SK-N-SH (cell line): ENCODE data around the gene PTK7. TPM values are rescaled to one million over a fixed set of nuclear protein-coding genes. Genes with fewer than 3 reads are reported as not detected.
A peak's percentile ranks its signal among the peaks of the same experiment; 100 is the strongest.

Source experiments
- CTCF ChIA-PET: fragments of 300-600, 350-600 bp; formaldehyde crosslinking; extraction: SDS; loops from one replicate; lab custom pipeline; 2021; lab: Yijun Ruan, JAX
- POLR2A ChIA-PET: fragments of 350-600 bp; sonication (Branson Sonifier 250); formaldehyde crosslinking; extraction: SDS; loops from one replicate; lab custom pipeline; 2020; ENCODE audit warnings: antibody characterized with exemption, inconsistent platforms; lab: Yijun Ruan, JAX
- DNase-seq: peaks from one replicate; pipeline ENCODE4 v3.0.0; 2012
- H2AFZ ChIP-seq: fragments of 200-600 bp; sonication (generic); 2 replicates; pipeline ENCODE4 v1.8.1; 2016; ENCODE audit warnings: antibody characterized with exemption, mild to moderate bottlenecking, low read depth
- H3F3A ChIP-seq: fragments of 200-600 bp; sonication (generic); replicated peaks from 2 replicates; pipeline ENCODE3; 2016; ENCODE audit warnings: antibody characterized with exemption, mild to moderate bottlenecking; ENCODE audit not compliant: insufficient read depth
- H3K27ac ChIP-seq, 2 experiments: fragments of 200-500 bp in 1 of 2; fragments of 200-600 bp in 1 of 2; sonication (Bioruptor generic) in 1 of 2; sonication (generic), shearing (Covaris generic) in 1 of 2; 2 replicates each; pipeline versions ENCODE4 v1.5.1 to v1.6.1; 2014 to 2016; ENCODE audit warnings: low read depth in 2 of 2, inconsistent platforms in 1 of 2, low read length in 1 of 2, mild to moderate bottlenecking in 1 of 2, mixed read lengths in 1 of 2
- H3K27me3 ChIP-seq: fragments of 200-600 bp; sonication (generic), shearing (Covaris generic); 2 replicates; pipeline ENCODE4 v1.6.1; 2016; ENCODE audit warnings: mixed run types; ENCODE audit not compliant: insufficient read depth
- H3K36me3 ChIP-seq, 2 experiments: fragments of 200-500 bp in 1 of 2; fragments of 200-600 bp in 1 of 2; sonication (Bioruptor generic) in 1 of 2; sonication (generic) in 1 of 2; replicated peaks in 1 of 2; 2 replicates each; pipeline versions ENCODE3 to v1.5.1; 2014 to 2016; ENCODE audit warnings: low read length in 1 of 2, mild to moderate bottlenecking in 1 of 2; ENCODE audit not compliant: insufficient read depth in 2 of 2, control insufficient read depth in 1 of 2
- H3K4me1 ChIP-seq, 2 experiments: fragments of 200-500 bp in 1 of 2; fragments of 200-600 bp in 1 of 2; sonication (Bioruptor generic) in 1 of 2; sonication (generic), shearing (Covaris generic) in 1 of 2; 2 replicates each; pipeline versions ENCODE4 v1.5.1 to v1.6.1; 2014 to 2016; ENCODE audit warnings: low read depth in 1 of 2, low read length in 1 of 2, mixed run types in 1 of 2; ENCODE audit not compliant: insufficient read depth in 2 of 2, control insufficient read depth in 1 of 2
- H3K4me2 ChIP-seq: fragments of 200-600 bp; sonication (generic), shearing (Covaris generic); 2 replicates; pipeline ENCODE4 v1.6.1; 2017; ENCODE audit warnings: mixed run types
- H3K4me3 ChIP-seq, 2 experiments: fragments of 200-500 bp in 1 of 2; fragments of 200-600 bp in 1 of 2; sonication (Bioruptor generic) in 1 of 2; sonication (generic), shearing (Covaris generic) in 1 of 2; 2 replicates each; pipeline versions ENCODE4 v1.5.1 to v1.8.1; 2014 to 2016; ENCODE audit warnings: low read depth in 2 of 2, inconsistent platforms in 1 of 2, low read length in 1 of 2, mild to moderate bottlenecking in 1 of 2, mixed read lengths in 1 of 2, moderate library complexity in 1 of 2
- H3K79me2 ChIP-seq: fragments of 200-600 bp; sonication (generic); 2 replicates; pipeline ENCODE4 v1.8.1; 2017; ENCODE audit warnings: mild to moderate bottlenecking; ENCODE audit not compliant: insufficient read depth
- H3K9ac ChIP-seq: fragments of 200-600 bp; sonication (generic); 2 replicates; pipeline ENCODE4 v1.6.1; 2017; ENCODE audit warnings: mixed run types
- H3K9me2 ChIP-seq: fragments of 200-600 bp; sonication (generic); 2 replicates; pipeline ENCODE4 v1.6.1; 2017; ENCODE audit warnings: mixed run types
- H3K9me3 ChIP-seq: fragments of 200-600 bp; sonication (generic); 2 replicates; pipeline ENCODE4 v1.6.1; 2017; ENCODE audit warnings: mixed run types, mild to moderate bottlenecking, moderate library complexity
- H4K20me1 ChIP-seq: fragments of 200-600 bp; sonication (generic); 2 replicates; pipeline ENCODE4 v1.6.1; 2017; ENCODE audit warnings: mild to moderate bottlenecking, mixed run types; ENCODE audit not compliant: insufficient read depth
- CHD2 ChIP-seq: fragments of 150-350 bp; IDR thresholded peaks from 2 replicates; pipeline ENCODE4 v1.6.1; 2018; ENCODE audit warnings: low read length; ENCODE audit not compliant: partially characterized antibody
- ELF1 ChIP-seq: IDR thresholded peaks from 2 replicates; pipeline ENCODE4 v1.4.0; 2012
- EP300 ChIP-seq, 2 experiments: IDR thresholded peaks; 2 replicates each; pipeline versions ENCODE4 v1.4.0 to v1.6.1; 2012; ENCODE audit warnings: borderline replicate concordance in 1 of 2, low read depth in 1 of 2, low read length in 1 of 2
- FOXJ3 ChIP-seq: sonication (generic); formaldehyde crosslinking; IDR thresholded peaks from 2 replicates; pipeline ENCODE4 v1.5.1; 2020; ENCODE audit warnings: mild to moderate bottlenecking, missing genetic modification reagents
- GABPA ChIP-seq: IDR thresholded peaks from 2 replicates; pipeline ENCODE4 v1.4.0; 2012; ENCODE audit warnings: low read depth, mild to moderate bottlenecking
- GATA2 ChIP-seq: sonication (generic); formaldehyde crosslinking; IDR thresholded peaks from 2 replicates; pipeline ENCODE4 v1.5.0; 2020; ENCODE audit warnings: mild to moderate bottlenecking, missing genetic modification reagents
- IRF3 ChIP-seq: fragments of 150-350 bp; IDR thresholded peaks from 2 replicates; pipeline ENCODE4 v1.6.1; 2016; ENCODE audit warnings: mild to moderate bottlenecking, low read depth, low read length
- MAX ChIP-seq: IDR thresholded peaks from 2 replicates; pipeline ENCODE4 v1.4.0; 2012; ENCODE audit warnings: low read depth
- MEF2A ChIP-seq: IDR thresholded peaks from 2 replicates; pipeline ENCODE4 v1.4.0; 2012; ENCODE audit warnings: low read depth, borderline replicate concordance
- MXI1 ChIP-seq: IDR thresholded peaks from 2 replicates; pipeline ENCODE4 v1.6.1; 2012; ENCODE audit warnings: mild to moderate bottlenecking, low read depth, low read length, improper control_type of control experiment
- NFIC ChIP-seq: IDR thresholded peaks from 2 replicates; pipeline ENCODE4 v1.4.0; 2012; ENCODE audit warnings: borderline replicate concordance
- PBX3 ChIP-seq: IDR thresholded peaks from 2 replicates; pipeline ENCODE4; 2012
- POLR2AphosphoS5 ChIP-seq: IDR thresholded peaks from 2 replicates; pipeline ENCODE4 v1.6.1; 2012; ENCODE audit warnings: low read depth, low read length
- RAD21 ChIP-seq: IDR thresholded peaks from 2 replicates; pipeline ENCODE4 v1.6.1; 2012; ENCODE audit warnings: mild to moderate bottlenecking, low read length
- RFX5 ChIP-seq: IDR thresholded peaks from 2 replicates; pipeline ENCODE4 v1.6.1; 2012; ENCODE audit warnings: mild to moderate bottlenecking, improper control_type of control experiment, low read length
- RXRA ChIP-seq: IDR thresholded peaks from 2 replicates; pipeline ENCODE4 v1.4.0; 2012; ENCODE audit warnings: low read depth, mild to moderate bottlenecking, borderline replicate concordance
- SIN3A ChIP-seq: IDR thresholded peaks from 2 replicates; pipeline ENCODE4 v1.6.1; 2012; ENCODE audit warnings: low read depth, mild to moderate bottlenecking, low read length, moderate library complexity, borderline replicate concordance
- SMC3 ChIP-seq: IDR thresholded peaks from 2 replicates; pipeline ENCODE4 v1.6.1; 2012; ENCODE audit warnings: low read depth, low read length, improper control_type of control experiment
- TEAD4 ChIP-seq: IDR thresholded peaks from 2 replicates; pipeline ENCODE4 v1.4.0; 2012; ENCODE audit warnings: mild to moderate bottlenecking, borderline replicate concordance; ENCODE audit not compliant: insufficient read depth
- USF1 ChIP-seq: IDR thresholded peaks from 2 replicates; pipeline ENCODE4 v1.4.0; 2012; ENCODE audit warnings: low read depth, borderline replicate concordance
- YY1 ChIP-seq: IDR thresholded peaks from 2 replicates; pipeline ENCODE4 v1.4.0; 2012; ENCODE audit warnings: low read depth, mild to moderate bottlenecking
- ZBTB33 ChIP-seq: IDR thresholded peaks from 2 replicates; pipeline ENCODE4 v1.4.0; 2012; ENCODE audit warnings: low read depth, borderline replicate concordance
- WGBS: methylation state at CpG from one replicate; pipeline ENCODE4 v1.1.6; 2017; ENCODE audit warnings: low lambda C conversion rate; 5-methylcytosine and 5-hydroxymethylcytosine counted together
- polyA plus RNA-seq, 3 experiments: library from polyadenylated mRNA; depleted of rRNA; stranded (reverse); fragments of >200 nt; gene quantifications; 2 replicates each; pipeline ENCODE4 v1.2.3, GENCODE V29; 2012

The PTK7 gene
- polyA plus RNA-seq, 1 of the 3 experiments (the other 2 are of a cell fraction) = 105 TPM

GRCh38 chr6:43174263-43175112 lies 98.4 kb downstream of the PTK7 start (continued):
- no peak for TF ChIP-seq ZBTB33
- no peak for TF ChIP-seq RAD21
- peak; percentile 39; the same call in 1 of the 2 replicates for TF ChIP-seq GABPA
- TF ChIP-seq EP300 (IDR thresholded peaks at IDR 0.05; ENCODE audit: borderline replicate concordance in 1 of 2, low read depth in 1 of 2, low read length in 1 of 2) = 0 out of 4 replicates have a peak, but pooled peaks of 1 of the 2 experiments have one; percentile 7
- 0 out of 2 replicates have a peak, but pooled peaks have one; percentile 43 for TF ChIP-seq TEAD4
- TF ChIP-seq SMC3 = no peak
- TF ChIP-seq PBX3 = peak; percentile 87
- no peak for TF ChIP-seq MEF2A
- no peak for TF ChIP-seq FOXJ3 (CRISPR knock-in tag)
- TF ChIP-seq RXRA = no peak
- TF ChIP-seq POLR2AphosphoS5 = no peak

GRCh38 chr6:43175676-43176422 lies 99.7 kb downstream of the PTK7 start:
- 87% methylated on average over 10 of the region's 11 CpGs for WGBS
- Histone ChIP-seq H3K9me2 (no peaks in the 10 kb centered on the region), H3K79me2 (peaks cover 44% of the 10 kb centered on the region), H3F3A (peaks cover 7% of the 10 kb centered on the region), H3K36me3 (peaks cover 19 to 51% of the 10 kb centered on the region in 2 experiments), H3K27ac (peak overlapping the region in 1 of 2 experiments; percentile 91; a peak in 1 of 4 replicates), H2AFZ (no peak overlapping the region), H3K4me2 (no peak overlapping the region), H4K20me1 (peaks cover 19% of the 10 kb centered on the region), H3K9me3 (no peaks in the 10 kb centered on the region), H3K9ac (no peak overlapping the region), H3K4me1 (peaks cover 20 to 22% of the 10 kb centered on the region in 2 experiments), H3K27me3 (no peaks in the 10 kb centered on the region), H3K4me3 (no peak overlapping the region)
- ChIA-PET POLR2A (no interaction called here), CTCF (interaction anchor here (0.8 to 1.5 kb wide), 2 partner anchors 32 to 54 kb away, joined by 3 to 6 read pairs; partner anchors contain the start of gene DNPH1)
- no peak for DNase-seq
- TF ChIP-seq RFX5 = no peak
- TF ChIP-seq RXRA = no peak
- no peak for TF ChIP-seq IRF3
- TF ChIP-seq RAD21 = no peak
- TF ChIP-seq MEF2A = no peak
- TF ChIP-seq USF1 = no peak
- TF ChIP-seq MAX = no peak
- no peak for TF ChIP-seq EP300 (IDR thresholded peaks at IDR 0.05; ENCODE audit: borderline replicate concordance in 1 of 2, low read depth in 1 of 2, low read length in 1 of 2)
- no peak for TF ChIP-seq ELF1
- TF ChIP-seq CHD2 = no peak
- no peak for TF ChIP-seq YY1
- TF ChIP-seq GATA2 (CRISPR knock-in tag) = no peak
- no peak for TF ChIP-seq NFIC
- no peak for TF ChIP-seq SIN3A
- no peak for TF ChIP-seq MXI1
